Measurements from ENCODE around the gene PHLDB2. TPM values are rescaled to one million over a fixed set of nuclear protein-coding genes. Genes with fewer than 3 reads are reported as not detected.

PHLDB2 gene
- total and polyA plus RNA-seq, 12 donors = 6.2 to 39.6 (median 13.9) TPM

DNA sequence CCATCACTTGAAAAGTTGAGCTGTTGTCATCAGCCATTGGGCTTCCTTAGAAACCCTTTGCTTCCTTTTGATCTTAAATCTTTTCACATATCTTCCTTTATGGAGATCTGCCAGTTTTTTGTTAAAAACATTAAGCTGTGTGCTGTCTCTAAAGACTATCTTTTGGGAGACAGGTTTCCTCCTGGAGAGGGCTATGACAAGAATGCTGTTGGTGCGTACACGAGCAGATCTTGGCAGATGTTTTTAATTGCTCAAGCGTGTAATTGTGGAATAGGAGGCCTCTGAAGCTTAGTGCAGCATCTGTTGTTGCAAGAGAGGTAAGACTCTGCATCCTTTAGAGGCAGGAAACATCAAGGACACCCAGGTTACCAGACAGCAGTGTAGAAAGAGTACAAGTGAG lies 56.8 kb downstream of the PHLDB2 start:
- DNase-seq = no peak
- Histone ChIP-seq H3K27me3 (no peaks in the 10 kb centered on the region), H3K4me3 (no peak overlapping the region), H3K27ac (no peak overlapping the region), H3K36me3 (replicated peaks in 1 of 2) (peaks cover 0 to 10% of the 10 kb centered on the region in 2 donors), H3K9me3 (replicated peaks in 1 of 3) (no peaks in the 10 kb centered on the region), H3K4me1 (replicated peaks in 1 of 2) (peaks cover 1 to 5% of the 10 kb centered on the region in 2 donors)
- WGBS, 4 donors = 66 to 70% (median 69%) methylated on average over 3 of the region's 3 CpGs
- intact Hi-C loops (cut with DNase I) = no loop called here
- no peak for TF ChIP-seq POLR2A (IDR thresholded peaks at IDR 0.05)
- TF ChIP-seq, protein P1, sequence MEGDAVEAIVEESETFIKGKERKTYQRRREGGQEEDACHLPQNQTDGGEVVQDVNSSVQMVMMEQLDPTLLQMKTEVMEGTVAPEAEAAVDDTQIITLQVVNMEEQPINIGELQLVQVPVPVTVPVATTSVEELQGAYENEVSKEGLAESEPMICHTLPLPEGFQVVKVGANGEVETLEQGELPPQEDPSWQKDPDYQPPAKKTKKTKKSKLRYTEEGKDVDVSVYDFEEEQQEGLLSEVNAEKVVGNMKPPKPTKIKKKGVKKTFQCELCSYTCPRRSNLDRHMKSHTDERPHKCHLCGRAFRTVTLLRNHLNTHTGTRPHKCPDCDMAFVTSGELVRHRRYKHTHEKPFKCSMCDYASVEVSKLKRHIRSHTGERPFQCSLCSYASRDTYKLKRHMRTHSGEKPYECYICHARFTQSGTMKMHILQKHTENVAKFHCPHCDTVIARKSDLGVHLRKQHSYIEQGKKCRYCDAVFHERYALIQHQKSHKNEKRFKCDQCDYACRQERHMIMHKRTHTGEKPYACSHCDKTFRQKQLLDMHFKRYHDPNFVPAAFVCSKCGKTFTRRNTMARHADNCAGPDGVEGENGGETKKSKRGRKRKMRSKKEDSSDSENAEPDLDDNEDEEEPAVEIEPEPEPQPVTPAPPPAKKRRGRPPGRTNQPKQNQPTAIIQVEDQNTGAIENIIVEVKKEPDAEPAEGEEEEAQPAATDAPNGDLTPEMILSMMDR (IDR thresholded peaks at IDR 0.05) = no peak

DNA sequence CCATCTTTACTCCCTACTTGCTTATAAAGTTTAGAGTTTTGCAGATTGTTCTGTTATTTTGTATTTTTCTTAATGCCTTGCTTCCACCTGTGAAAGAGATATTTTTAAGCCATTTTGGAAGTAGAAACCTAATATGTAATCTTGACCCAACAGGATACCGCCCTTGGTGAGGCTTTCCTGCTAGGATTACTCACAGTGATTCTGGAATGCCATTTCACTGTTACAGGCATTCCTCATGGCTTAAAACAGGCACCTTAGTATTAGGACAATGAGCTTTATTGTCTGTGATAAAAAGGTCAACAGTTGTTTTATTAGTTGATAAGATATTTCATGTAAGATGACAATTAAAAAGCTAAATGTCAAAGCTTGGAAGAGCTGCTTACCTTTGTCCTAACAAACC lies 58.2 kb downstream of the PHLDB2 start:
- no peak for DNase-seq
- Histone ChIP-seq H3K4me3 (no peak overlapping the region), H3K36me3 (replicated peaks in 1 of 2) (peaks cover 0 to 14% of the 10 kb centered on the region in 2 donors), H3K27ac (no peak overlapping the region), H3K4me1 (replicated peaks in 1 of 2) (no peaks in the 10 kb centered on the region), H3K27me3 (no peaks in the 10 kb centered on the region), H3K9me3 (replicated peaks in 1 of 3) (no peaks in the 10 kb centered on the region)
- TF ChIP-seq POLR2A (IDR thresholded peaks at IDR 0.05) = no peak
- TF ChIP-seq, protein P1 (IDR thresholded peaks at IDR 0.05) = no peak
- WGBS, 4 donors = 82 to 89% (median 87%) methylated on average over 1 of the region's 1 CpG
- intact Hi-C loops (cut with DNase I) = no loop called here

DNA sequence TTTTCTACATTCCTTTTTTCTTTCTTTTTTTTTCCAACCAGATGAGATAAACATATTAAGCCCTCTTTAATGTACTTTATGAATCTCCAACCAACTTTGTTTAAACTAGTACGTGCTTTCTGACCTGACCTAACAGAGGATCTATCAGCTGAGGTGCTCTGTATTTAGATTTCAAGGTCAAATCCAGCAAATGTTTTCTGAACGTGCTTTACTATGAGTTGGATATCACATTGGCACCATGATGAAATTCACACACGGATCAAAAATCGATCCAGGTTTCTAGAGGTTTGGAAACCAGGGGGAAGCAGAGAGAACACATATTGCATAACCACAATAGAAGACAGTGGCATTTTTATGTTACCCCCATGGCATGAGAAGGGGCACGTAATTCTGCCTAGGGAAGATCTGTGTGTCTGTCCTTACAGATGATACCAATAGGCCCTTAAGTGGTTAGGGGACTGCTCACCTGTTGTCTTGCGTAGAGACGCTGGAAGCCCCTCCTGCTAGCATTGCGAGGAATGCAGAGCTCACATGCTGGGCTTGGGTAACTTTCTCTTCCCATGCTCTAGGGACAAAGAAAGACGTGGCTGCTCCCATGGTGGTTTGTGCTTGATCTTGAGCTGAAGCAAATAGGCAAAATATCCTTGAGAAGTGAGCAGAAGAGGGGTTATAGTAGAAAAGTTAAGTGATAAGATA lies 60.5 kb downstream of the PHLDB2 start:
- no peak overlapping the region for H3K27ac ChIP-seq
- H3K4me3 ChIP-seq = no peak overlapping the region
- intact Hi-C loops (cut with DNase I) = no loop called here
- no peaks in the 10 kb centered on the region for H3K27me3 ChIP-seq
- H3K9me3 ChIP-seq (replicated peaks in 1 of 3) = no peaks in the 10 kb centered on the region
- TF ChIP-seq POLR2A (IDR thresholded peaks at IDR 0.05) = no peak
- TF ChIP-seq, protein P1 (IDR thresholded peaks at IDR 0.05) = no peak
- DNase-seq = no peak
- H3K4me1 ChIP-seq (replicated peaks in 1 of 2) = no peaks in the 10 kb centered on the region
- H3K36me3 ChIP-seq (replicated peaks in 1 of 2) = peaks cover 0 to 14% of the 10 kb centered on the region in 2 donors
- 85 to 90% (median 87%) methylated on average over 9 of the region's 9 CpGs for WGBS, 4 donors

DNA sequence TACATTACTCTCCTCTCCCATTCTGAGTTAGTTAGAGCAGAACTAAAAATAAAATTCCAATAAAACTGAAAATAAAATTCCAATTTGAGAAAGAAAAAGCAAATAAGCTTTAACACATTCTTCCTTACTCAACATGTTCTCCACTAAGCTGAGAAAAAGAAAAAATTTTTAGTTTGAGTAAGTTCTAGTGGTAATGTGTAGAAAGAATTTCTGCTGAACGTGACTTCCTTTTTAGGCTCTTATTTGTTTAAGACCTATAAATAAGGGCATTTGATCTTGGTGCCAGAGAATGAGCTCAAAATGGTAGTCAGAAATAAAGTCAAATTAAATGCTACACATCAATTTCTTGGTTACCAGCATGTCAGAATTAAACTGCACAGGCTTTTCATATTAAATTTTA lies 62.1 kb downstream of the PHLDB2 start:
- H3K9me3 ChIP-seq (replicated peaks in 1 of 3) = no peaks in the 10 kb centered on the region
- H3K4me1 ChIP-seq (replicated peaks in 1 of 2) = no peaks in the 10 kb centered on the region
- DNase-seq = no peak
- H3K36me3 ChIP-seq (replicated peaks in 1 of 2) = peaks cover 0 to 14% of the 10 kb centered on the region in 2 donors
- 80 to 92% (median 81%) methylated on average over 1 of the region's 1 CpG for WGBS, 4 donors
- no peaks in the 10 kb centered on the region for H3K27me3 ChIP-seq
- TF ChIP-seq, protein P1 (IDR thresholded peaks at IDR 0.05) = no peak
- TF ChIP-seq POLR2A (IDR thresholded peaks at IDR 0.05) = no peak
- intact Hi-C loops (cut with DNase I) = no loop called here
- H3K4me3 ChIP-seq = no peak overlapping the region
- no peak overlapping the region for H3K27ac ChIP-seq
